ENCODE results near the gene SALL2. TPM values are rescaled to one million over a fixed set of nuclear protein-coding genes. Genes with fewer than 3 reads are reported as not detected.

SALL2 gene
- polyA plus RNA-seq, 1 of the 3 experiments (the other 2 are of a cell fraction): 9.1 TPM

GRCh38 chr14:21523203-21523602 is 2.9 kb downstream of the SALL2 start:
- H3K27me3 ChIP-seq (ENCODE audit: insufficient read depth): no peaks in the 10 kb centered on the region
- no peaks in the 10 kb centered on the region for H3K9me3 ChIP-seq
- peaks cover 0 to 16% of the 10 kb centered on the region in 2 experiments; a peak in 1 of 4 replicates for H3K4me1 ChIP-seq (ENCODE audit: control insufficient read depth in 1 of 2, insufficient read depth in 2 of 2, low read depth in 1 of 2, low read length in 1 of 2)
- DNase-seq: no peak
- H3K27ac ChIP-seq (ENCODE audit: low read depth in 2 of 2, low read length in 1 of 2): no peak overlapping the region
- no peaks in the 10 kb centered on the region for H3K9me2 ChIP-seq
- no peaks in the 10 kb centered on the region for H4K20me1 ChIP-seq (ENCODE audit: insufficient read depth)
- peaks cover 0 to 5% of the 10 kb centered on the region in 2 experiments for H3K36me3 ChIP-seq (replicated peaks in 1 of 2; ENCODE audit: control insufficient read depth in 1 of 2, insufficient read depth in 2 of 2, low read length in 1 of 2)
- H3F3A ChIP-seq (replicated peaks; ENCODE audit: insufficient read depth): no peaks in the 10 kb centered on the region
- no peak overlapping the region for H3K4me2 ChIP-seq
- POLR2A ChIA-PET: no interaction called here
- no peaks in the 10 kb centered on the region; the same call in 1 of the 2 replicates for H3K79me2 ChIP-seq (ENCODE audit: insufficient read depth)
- H3K4me3 ChIP-seq (ENCODE audit: low read depth in 2 of 2, low read length in 1 of 2): no peak overlapping the region
- no peak overlapping the region for H3K9ac ChIP-seq
- TF ChIP-seq RFX5 (IDR thresholded peaks at IDR 0.05; ENCODE audit: low read length) (no peak), TAF1 (IDR thresholded peaks at IDR 0.05; ENCODE audit: borderline replicate concordance, low read depth, low read length) (no peak), POLR2AphosphoS5 (IDR thresholded peaks at IDR 0.05; ENCODE audit: low read depth, low read length) (no peak), SIN3A (IDR thresholded peaks at IDR 0.05; ENCODE audit: borderline replicate concordance, low read depth, low read length) (no peak), CHD2 (IDR thresholded peaks at IDR 0.05; ENCODE audit: low read length, partially characterized antibody) (no peak), CTCF (IDR thresholded peaks at IDR 0.05) (no peak), FOXM1 (IDR thresholded peaks at IDR 0.05; ENCODE audit: low read depth) (no peak), REST (IDR thresholded peaks at IDR 0.05; ENCODE audit: low read depth, low read length) (no peak), MAX (IDR thresholded peaks at IDR 0.05; ENCODE audit: low read depth) (no peak), MXI1 (IDR thresholded peaks at IDR 0.05; ENCODE audit: low read depth, low read length) (no peak), ZBTB33 (IDR thresholded peaks at IDR 0.05; ENCODE audit: borderline replicate concordance, low read depth) (no peak)
- no peak overlapping the region for H2AFZ ChIP-seq (ENCODE audit: low read depth)
- CTCF ChIA-PET: interaction anchor here (2.9 kb wide), 1 partner anchor 25 kb away, joined by 15 read pairs; no protein-coding TSS in a partner anchor
- WGBS (ENCODE audit: low lambda C conversion rate): 87% methylated on average over 6 of the region's 7 CpGs

Measured in SK-N-SH (cell line).